IMR-90 (cell line): ENCODE measurements around the gene MGAT4D.

Source experiments
- POLR2A ChIP-seq: IDR thresholded peaks from 2 replicates; pipeline ENCODE4 v1.6.1; 2012; ENCODE audit warnings: mild to moderate bottlenecking, low read depth, low read length
- RAD21 ChIP-seq: IDR thresholded peaks from 2 replicates; pipeline ENCODE4 v1.6.1; 2012; ENCODE audit warnings: low read length, improper control_type of control experiment

DNA sequence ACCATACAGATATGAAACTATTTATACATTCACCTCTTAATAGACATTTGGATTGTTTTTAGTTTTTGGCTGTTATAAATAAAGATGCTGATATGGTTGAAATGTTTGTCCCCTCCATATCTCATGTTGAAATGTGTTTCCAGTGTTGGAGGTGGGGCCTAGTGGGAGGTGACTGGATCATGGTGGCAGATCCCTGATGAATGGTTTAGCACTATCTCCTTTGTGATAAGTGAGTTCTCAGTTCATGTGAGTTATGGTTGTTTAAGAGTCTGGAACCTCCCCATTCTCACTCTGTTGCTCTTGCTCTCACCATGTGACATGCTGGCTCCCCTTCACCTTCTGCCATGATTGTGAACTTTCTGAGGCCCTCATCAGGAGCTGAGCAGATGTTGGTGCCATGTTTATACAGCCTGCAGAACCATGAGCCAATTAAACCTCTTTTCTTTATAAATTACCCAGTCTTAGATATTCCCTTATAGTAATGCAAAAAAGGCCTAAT, 58.4 kb downstream of the MGAT4D start:
- TF ChIP-seq POLR2A (no peak), RAD21 (no peak)
